Activated CD4-positive, alpha-beta T cell treated with anti-CD3 and anti-CD28 coated beads for 4 hours (primary cell): Measurements from ENCODE around the gene TRAPPC6A.

ENCODE experiments used
- DNase-seq, 2 donors: peaks; one replicate each; pipeline ENCODE4 v3.0.0-alpha.2; 2020

The TRAPPC6A gene, protein sequence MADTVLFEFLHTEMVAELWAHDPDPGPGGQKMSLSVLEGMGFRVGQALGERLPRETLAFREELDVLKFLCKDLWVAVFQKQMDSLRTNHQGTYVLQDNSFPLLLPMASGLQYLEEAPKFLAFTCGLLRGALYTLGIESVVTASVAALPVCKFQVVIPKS

GRCh38 chr19:45177817-45178261 is at the start of gene TRAPPC6A:
TRAPPC6A (minus strand) TSS chr19:45178237; CDS start chr19:45178218, 19 bp downstream.
- DNase-seq = no peak

DNA sequence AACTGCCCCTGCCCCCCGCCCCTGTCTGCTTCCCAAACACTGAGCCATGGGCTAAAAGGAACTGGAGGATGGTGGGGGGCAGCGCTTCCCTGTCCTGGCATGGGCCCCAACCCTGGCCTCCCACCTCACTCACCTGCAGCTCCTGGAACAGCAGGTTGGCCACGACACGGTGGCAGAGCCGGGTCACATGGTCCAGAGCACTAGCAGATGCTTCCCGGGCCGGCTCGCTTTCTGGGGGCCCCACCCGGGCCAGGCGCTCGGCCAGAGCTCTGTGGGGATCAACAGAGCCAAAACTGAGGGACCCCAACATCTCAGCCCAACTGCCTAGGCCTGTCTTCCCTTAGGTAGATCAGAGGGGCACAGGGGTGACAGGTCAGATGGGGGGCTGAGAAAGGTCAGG is 46.6 kb upstream of the TRAPPC6A start:
- DNase-seq = no peak

- no peak for DNase-seq
These were observed 45.8 kb upstream of the TRAPPC6A start for GRCh38 chr19:45223879-45224278.

GRCh38 chr19:45222724-45223123 is 44.7 kb upstream of the TRAPPC6A start:
- DNase-seq = no peak

DNA sequence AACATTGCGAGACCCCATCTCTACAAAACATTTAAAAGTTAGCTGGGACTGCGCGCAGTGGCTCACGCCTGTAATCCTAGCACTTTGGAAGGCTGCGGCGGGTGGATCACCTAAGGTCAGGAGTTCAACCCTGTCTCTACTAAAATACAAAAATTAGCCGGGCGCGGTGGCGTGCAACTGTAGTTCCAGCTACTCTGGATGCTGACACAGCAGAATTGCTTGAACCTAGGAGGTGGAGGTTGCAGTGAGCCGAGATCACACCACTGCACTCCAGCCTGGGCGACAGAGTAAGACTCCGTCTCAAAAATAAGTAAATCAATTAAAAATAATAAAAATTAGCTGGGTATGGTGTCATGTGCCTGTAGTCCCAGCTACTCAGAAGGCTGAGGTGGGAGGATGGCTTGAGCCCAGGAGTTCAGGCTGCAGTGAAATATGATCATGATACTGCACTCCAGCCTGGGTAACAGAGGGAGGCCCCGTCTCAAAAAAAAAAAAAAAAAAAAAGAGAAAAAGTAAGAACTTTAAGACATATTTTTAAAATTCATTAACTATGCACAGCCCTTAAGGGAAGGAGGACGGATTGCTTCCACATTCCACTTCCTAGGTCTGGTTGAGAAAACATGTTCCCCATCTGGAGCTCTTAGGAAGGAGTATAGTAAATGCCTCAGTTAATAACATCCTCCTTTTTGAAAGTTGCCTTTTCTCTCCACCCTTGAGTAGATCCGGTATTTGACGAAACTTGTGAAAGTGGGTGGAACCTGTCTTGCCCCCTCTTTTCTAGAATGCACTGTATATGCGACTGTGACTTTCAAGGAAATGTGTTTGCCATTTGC is 41.1 kb upstream of the TRAPPC6A start:
- DNase-seq = no peak

DNA sequence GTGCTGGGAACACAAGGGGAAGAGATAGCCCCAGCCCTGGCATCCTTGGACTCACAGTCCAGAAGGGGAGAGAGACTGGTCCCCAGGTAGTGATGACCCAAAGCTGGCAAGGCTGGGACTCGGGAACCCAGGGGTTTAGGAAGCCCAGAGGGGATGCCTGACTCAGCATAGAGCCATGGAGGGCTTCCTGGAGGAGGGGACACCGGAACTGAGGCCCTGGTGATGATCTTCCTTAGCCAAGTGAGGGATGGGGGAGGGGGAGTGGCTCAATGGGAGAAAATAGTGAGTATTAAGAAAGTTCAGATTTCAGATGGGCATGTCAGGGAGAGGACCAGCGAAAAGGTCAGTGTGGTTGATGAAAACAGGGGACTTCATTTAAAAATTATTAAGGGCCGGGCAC is 40.4 kb upstream of the TRAPPC6A start:
- no peak for DNase-seq

GRCh38 chr19:45217957-45218334 is 39.9 kb upstream of the TRAPPC6A start:
- no peak for DNase-seq

GRCh38 chr19:45217193-45217956 is 39.3 kb upstream of the TRAPPC6A start:
- no peak for DNase-seq

- DNase-seq = no peak
These were observed 38.6 kb upstream of the TRAPPC6A start for GRCh38 chr19:45216667-45217066.

DNA sequence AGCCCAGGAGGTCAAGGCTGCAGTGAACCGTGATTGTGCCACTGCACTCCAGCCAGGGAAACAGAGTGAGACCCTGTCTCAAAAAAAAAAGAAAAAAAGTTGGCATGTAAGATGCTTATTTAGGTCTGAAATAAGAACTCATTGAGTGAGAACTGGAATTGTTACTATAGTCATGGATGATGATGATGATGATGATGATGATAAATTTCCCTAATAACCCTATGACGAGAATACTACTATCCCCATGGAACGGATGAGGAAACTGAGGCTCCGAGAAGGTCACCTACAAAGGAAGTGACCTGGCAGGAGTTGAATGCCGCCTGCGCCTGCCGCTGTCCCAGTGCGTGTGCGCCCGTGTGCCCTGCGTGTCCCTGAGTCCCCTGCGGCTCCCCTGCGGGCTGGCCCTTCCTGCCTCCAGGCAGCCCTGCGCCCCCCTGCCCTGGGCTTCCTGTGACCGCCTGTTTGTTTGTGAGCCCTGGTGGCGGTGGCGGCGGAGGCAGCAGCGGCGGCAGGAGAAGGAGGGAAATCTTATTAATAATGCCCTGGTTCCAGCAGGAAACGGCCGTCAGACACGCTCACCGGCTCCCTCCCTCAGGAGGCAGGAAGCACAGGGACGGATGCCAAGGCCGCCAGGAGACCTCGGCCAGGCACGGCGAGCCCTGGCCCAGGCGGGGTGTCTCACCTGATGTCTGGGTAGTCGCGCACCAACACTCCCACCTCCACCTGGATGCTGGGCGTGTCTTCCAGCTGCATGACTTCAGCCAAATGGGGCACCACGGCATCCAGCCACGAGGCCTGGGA is 37.6 kb upstream of the TRAPPC6A start:
- DNase-seq = no peak

GRCh38 chr19:45213031-45213430 is 35.0 kb upstream of the TRAPPC6A start:
- DNase-seq = no peak

- DNase-seq = no peak
These were observed 33.8 kb upstream of the TRAPPC6A start for GRCh38 chr19:45211751-45212381.

GRCh38 chr19:45206328-45206727 is 28.3 kb upstream of the TRAPPC6A start:
- no peak for DNase-seq

DNA sequence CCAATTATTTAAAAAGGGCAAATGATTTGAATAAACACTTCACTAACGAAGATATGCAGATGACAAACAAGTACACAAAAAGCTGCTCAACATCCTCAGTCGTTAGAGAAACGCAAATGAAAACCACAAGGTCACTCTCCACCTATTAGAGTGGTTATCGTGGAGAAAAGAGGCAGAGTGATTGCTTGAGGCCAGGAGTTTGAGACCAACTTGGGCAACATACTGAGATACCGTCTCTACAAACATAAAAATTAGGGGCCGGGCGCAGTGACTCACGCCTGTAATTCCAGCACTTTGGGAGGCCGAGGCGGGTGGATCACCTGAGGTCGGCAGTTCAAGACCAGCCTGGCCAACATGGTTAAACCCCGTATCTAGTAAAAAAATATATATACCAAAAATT is 27.8 kb upstream of the TRAPPC6A start:
- no peak for DNase-seq

GRCh38 chr19:45202637-45203036 is 24.6 kb upstream of the TRAPPC6A start:
- no peak for DNase-seq

GRCh38 chr19:45200568-45200967 is 22.5 kb upstream of the TRAPPC6A start:
- DNase-seq = no peak

DNA sequence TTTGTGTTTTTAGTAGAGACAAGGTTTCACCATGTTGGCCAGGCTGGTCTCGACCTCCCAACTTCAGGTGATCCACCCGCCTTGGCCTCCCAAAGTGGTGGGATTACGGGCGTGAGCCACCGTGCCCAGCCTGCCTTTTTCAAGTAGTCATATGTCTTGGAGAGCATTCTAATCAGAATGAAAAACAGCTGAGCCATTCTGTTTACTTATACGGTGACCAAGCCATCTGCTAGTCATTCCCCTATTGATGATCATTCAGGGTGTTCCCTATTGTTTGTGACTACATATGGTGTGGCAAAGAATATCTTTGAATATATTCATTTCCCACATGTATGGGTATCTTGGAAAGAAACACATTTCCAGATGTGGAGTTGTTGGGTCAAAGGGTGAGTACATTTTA is 17.7 kb upstream of the TRAPPC6A start:
- DNase-seq = no peak

- DNase-seq = no peak
These were observed 13.3 kb upstream of the TRAPPC6A start for GRCh38 chr19:45191375-45191774.

GRCh38 chr19:45189971-45190370 is 11.9 kb upstream of the TRAPPC6A start:
- DNase-seq = no peak

- DNase-seq = no peak
These were observed 9.5 kb upstream of the TRAPPC6A start for GRCh38 chr19:45187421-45188100.

DNA sequence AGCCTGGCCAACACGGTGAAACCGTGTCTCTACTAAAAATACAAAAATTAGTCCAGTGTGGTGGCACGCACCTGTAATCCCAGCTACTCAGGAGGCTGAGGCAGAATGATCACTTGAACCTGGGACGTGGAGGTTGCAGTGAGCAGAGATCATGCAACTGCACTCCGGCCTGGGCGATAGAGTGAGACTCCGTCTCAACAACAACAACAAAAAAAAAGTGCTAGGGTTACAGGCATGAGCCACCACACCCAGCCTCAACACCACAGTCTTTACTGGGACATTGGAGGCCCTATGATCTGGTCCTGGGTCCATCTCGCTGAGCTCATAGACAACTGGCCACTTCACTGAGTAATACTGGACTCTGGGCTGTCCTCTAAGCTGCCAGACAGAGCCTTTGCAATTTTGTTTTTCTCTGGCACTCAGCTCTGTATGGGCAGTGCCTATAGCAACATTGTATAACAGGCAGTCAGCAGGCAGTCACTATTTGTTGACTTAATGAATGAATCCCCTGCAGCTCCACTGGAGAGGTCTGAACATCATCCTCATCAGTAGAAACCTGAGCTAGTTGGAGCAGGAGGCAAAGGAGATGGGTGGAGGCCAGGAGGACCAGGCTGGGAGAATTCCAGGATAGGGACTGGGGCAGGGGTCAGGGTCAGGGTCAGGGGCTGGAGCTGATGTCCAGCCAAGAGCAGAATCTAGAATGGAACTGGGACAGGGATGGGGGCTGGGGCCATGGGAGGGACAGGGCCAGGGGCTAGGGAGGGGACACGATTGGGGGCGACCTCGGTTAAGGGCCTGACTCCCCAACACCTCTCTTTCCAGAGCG is 8.7 kb upstream of the TRAPPC6A start:
- DNase-seq = no peak
